H1 (cell line): ENCODE results near the gene PPP1R9A. TPM values are rescaled to one million over a fixed set of nuclear protein-coding genes. Genes with fewer than 3 reads are reported as not detected.

Source experiments
- CTCF ChIA-PET: fragments of 300-600 bp; sonication (Branson Sonifier 250); formaldehyde crosslinking; loops from one replicate; lab custom pipeline; 2021; ENCODE audit not compliant: partially characterized antibody; lab: Charles Lee
- POLR2A ChIA-PET: fragments of 300-600 bp; sonication (Branson Sonifier 250); formaldehyde crosslinking; loops from one replicate; lab custom pipeline; 2021; ENCODE audit warnings: inconsistent platforms; ENCODE audit not compliant: partially characterized antibody; lab: Charles Lee
- DNase-seq, 2 experiments: peaks; one replicate each; pipeline versions ENCODE4 v3.0.0 to v3.0.0-alpha.2; 2010 to 2022; ENCODE audit warnings: low spot score in 2 of 2, low read depth in 1 of 2, mixed read lengths in 1 of 2
- FAIRE-seq: peaks from 2 replicates; lab custom pipeline; 2011; peaks lifted over from hg19 to GRCh38; lab: Jason Lieb, UNC
- H2AFZ ChIP-seq: 2 replicates; pipeline ENCODE4 v1.8.1; 2012; ENCODE audit warnings: low read length, inconsistent platforms
- H2AK5ac ChIP-seq: 2 replicates; pipeline ENCODE4 v1.6.1; 2013; ENCODE audit warnings: low read depth, low read length
- H2BK120ac ChIP-seq: replicated peaks from 2 replicates; pipeline ENCODE3; 2013; ENCODE audit warnings: low read depth, low read length, inconsistent platforms
- H2BK12ac ChIP-seq: 2 replicates; pipeline ENCODE4 v1.6.1; 2013; ENCODE audit warnings: low read depth, low read length
- H2BK15ac ChIP-seq: 2 replicates; pipeline ENCODE4 v1.6.1; 2013; ENCODE audit warnings: low read length
- H2BK20ac ChIP-seq: 2 replicates; pipeline ENCODE4 v1.6.1; 2013; ENCODE audit warnings: low read length
- H2BK5ac ChIP-seq: 2 replicates; pipeline ENCODE4 v1.6.1; 2013; ENCODE audit warnings: low read depth, low read length
- H3K14ac ChIP-seq: 2 replicates; pipeline ENCODE4 v1.6.1; 2013; ENCODE audit warnings: inconsistent platforms; ENCODE audit not compliant: insufficient read length
- H3K18ac ChIP-seq: 2 replicates; pipeline ENCODE4 v1.6.1; 2013; ENCODE audit warnings: low read length; ENCODE audit errors: extremely low read depth
- H3K23ac ChIP-seq: 2 replicates; pipeline ENCODE4 v1.6.1; 2013; ENCODE audit warnings: inconsistent platforms; ENCODE audit not compliant: insufficient read length
- H3K23me2 ChIP-seq: 2 replicates; pipeline ENCODE4 v1.6.1; 2013; ENCODE audit warnings: low read depth, low read length
- H3K27ac ChIP-seq: 2 replicates; pipeline ENCODE4 v1.6.1; 2011; ENCODE audit warnings: low read depth, low read length, inconsistent platforms
- H3K27me3 ChIP-seq, 4 experiments: replicated peaks in 1 of 4; 1 replicate in 1 of 4; 2 replicates in 3 of 4; pipeline versions ENCODE4 v1.6.1 to v1.8.1; 2011 to 2013; ENCODE audit warnings: low read length in 3 of 4, mild to moderate bottlenecking in 3 of 4, inconsistent platforms in 2 of 4, mixed read lengths in 2 of 4, moderate library complexity in 1 of 4; ENCODE audit not compliant: control insufficient read depth in 3 of 4, insufficient read depth in 3 of 4; ENCODE audit errors: extremely low read depth in 1 of 4
- H3K36me3 ChIP-seq, 4 experiments: 2 replicates each; pipeline versions ENCODE4 v1.6.1 to v1.8.1; 2011 to 2013; ENCODE audit warnings: mild to moderate bottlenecking in 4 of 4, low read length in 3 of 4, moderate library complexity in 2 of 4, control low read depth in 1 of 4, inconsistent platforms in 1 of 4; ENCODE audit not compliant: insufficient read depth in 4 of 4, control insufficient read depth in 2 of 4
- H3K4ac ChIP-seq: replicated peaks from 2 replicates; pipeline ENCODE3; 2013; ENCODE audit warnings: low read length, low read depth, mixed read lengths, inconsistent platforms; ENCODE audit not compliant: insufficient read length
- H3K4me1 ChIP-seq, 4 experiments: replicated peaks in 1 of 4; 1 replicate in 1 of 4; 2 replicates in 3 of 4; pipeline versions ENCODE4 v1.6.1 to v1.8.1; 2011 to 2013; ENCODE audit warnings: low read length in 3 of 4, inconsistent platforms in 2 of 4, mixed read lengths in 1 of 4; ENCODE audit not compliant: insufficient read depth in 4 of 4, control insufficient read depth in 3 of 4
- H3K4me2 ChIP-seq, 2 experiments: 2 replicates each; pipeline versions ENCODE4 v1.6.1 to v1.8.1; 2011 to 2013; ENCODE audit warnings: low read depth in 2 of 2, low read length in 2 of 2, control low read depth in 1 of 2, inconsistent platforms in 1 of 2, mild to moderate bottlenecking in 1 of 2; ENCODE audit not compliant: insufficient read depth in 1 of 2
- H3K4me3 ChIP-seq, 4 experiments: fragments of 200-600, 300-600 bp in 1 of 4; sonication (generic), shearing (Covaris generic), sonication (Bioruptor Twin) in 1 of 4; 2 replicates each; pipeline versions ENCODE4 v1.5.1 to v1.8.1; 2011 to 2016; ENCODE audit warnings: low read length in 4 of 4, low read depth in 3 of 4, control low read depth in 2 of 4, inconsistent platforms in 2 of 4, mild to moderate bottlenecking in 2 of 4, mixed read lengths in 1 of 4, moderate library complexity in 1 of 4; ENCODE audit not compliant: insufficient read depth in 2 of 4; ENCODE audit errors: extremely low read depth in 1 of 4
- H3K56ac ChIP-seq: replicated peaks from 2 replicates; pipeline ENCODE3; 2013; ENCODE audit warnings: low read depth, mild to moderate bottlenecking, mixed read lengths, low read length, inconsistent platforms; ENCODE audit not compliant: insufficient read length
- H3K79me1 ChIP-seq: 2 replicates; pipeline ENCODE4 v1.6.1; 2013; ENCODE audit warnings: low read depth, low read length, control low read depth
- H3K79me2 ChIP-seq, 2 experiments: 2 replicates each; pipeline versions ENCODE4 v1.6.1 to v1.8.1; 2012 to 2013; ENCODE audit warnings: low read length in 2 of 2, mild to moderate bottlenecking in 2 of 2, inconsistent platforms in 1 of 2; ENCODE audit not compliant: insufficient read depth in 2 of 2, control insufficient read depth in 1 of 2
- H3K9ac ChIP-seq, 4 experiments: replicated peaks in 1 of 4; 1 replicate in 1 of 4; 2 replicates in 3 of 4; pipeline versions ENCODE4 v1.6.1 to v1.8.1; 2011 to 2013; ENCODE audit warnings: low read depth in 3 of 4, low read length in 3 of 4, control low read depth in 2 of 4, mild to moderate bottlenecking in 2 of 4, moderate library complexity in 2 of 4, inconsistent platforms in 1 of 4; ENCODE audit errors: extremely low read depth in 1 of 4
- H3K9me3 ChIP-seq, 2 experiments: 2 replicates each; pipeline versions ENCODE4 v1.6.1 to v1.8.1; 2012 to 2013; ENCODE audit warnings: mild to moderate bottlenecking in 2 of 2, moderate library complexity in 2 of 2, control low read depth in 1 of 2, inconsistent platforms in 1 of 2, low read depth in 1 of 2, low read length in 1 of 2, mixed read lengths in 1 of 2; ENCODE audit not compliant: insufficient read depth in 2 of 2
- H4K20me1 ChIP-seq, 2 experiments: replicated peaks in 1 of 2; 2 replicates each; pipeline versions ENCODE3 to v1.8.1; 2011 to 2013; ENCODE audit warnings: inconsistent platforms in 2 of 2, low read length in 2 of 2, mild to moderate bottlenecking in 1 of 2; ENCODE audit not compliant: insufficient read depth in 2 of 2, control insufficient read depth in 1 of 2
- H4K5ac ChIP-seq: 2 replicates; pipeline ENCODE4 v1.6.1; 2013; ENCODE audit warnings: low read length, low read depth, mixed read lengths, inconsistent platforms; ENCODE audit not compliant: insufficient read length
- H4K8ac ChIP-seq: 2 replicates; pipeline ENCODE4 v1.8.0; 2013; ENCODE audit warnings: mild to moderate bottlenecking, moderate library complexity, low read length, inconsistent platforms; ENCODE audit not compliant: insufficient read depth; ENCODE audit errors: extremely low read depth
- H4K91ac ChIP-seq: replicated peaks from 2 replicates; pipeline ENCODE3; 2013; ENCODE audit warnings: low read length, mixed read lengths, inconsistent platforms; ENCODE audit not compliant: insufficient read length
- CEBPB ChIP-seq: IDR thresholded peaks from 2 replicates; pipeline ENCODE4 v1.6.1; 2012; ENCODE audit warnings: low read depth, low read length
- HDAC6 ChIP-seq: IDR thresholded peaks from one replicate; pipeline ENCODE4 v1.7.1; 2012; ENCODE audit warnings: low read depth, mild to moderate bottlenecking, inconsistent platforms, low read length, moderate library complexity
- JUN ChIP-seq: IDR thresholded peaks from 2 replicates; pipeline ENCODE4 v1.6.1; 2011; ENCODE audit warnings: low read depth, mild to moderate bottlenecking, improper control_type of control experiment, low read length
- KDM1A ChIP-seq: fragments of 200-600, 300-600 bp; sonication (generic); IDR thresholded peaks from 2 replicates; pipeline ENCODE4 v1.7.1; 2016; ENCODE audit warnings: mild to moderate bottlenecking, low read length, borderline replicate concordance
- POLR2A ChIP-seq, 2 experiments: IDR thresholded peaks; 1 replicate in 1 of 2; 2 replicates in 1 of 2; pipeline ENCODE4 v1.6.1; 2011; ENCODE audit warnings: low read depth in 2 of 2, low read length in 2 of 2, mild to moderate bottlenecking in 2 of 2; ENCODE audit errors: control extremely low read depth in 1 of 2
- SIRT6 ChIP-seq: IDR thresholded peaks from one replicate; pipeline ENCODE4 v1.7.1; 2012; ENCODE audit warnings: low read length, inconsistent platforms
- TBP ChIP-seq: IDR thresholded peaks from 2 replicates; pipeline ENCODE4 v1.6.1; 2011; ENCODE audit warnings: low read depth, low read length, improper control_type of control experiment
- WGBS, 2 experiments: shearing (Covaris generic) in 1 of 2; methylation state at CpG; one replicate each; pipeline versions ENCODE4 v1.1.6 to v1.1.7; 2013 to 2015; ENCODE audit warnings: low lambda C conversion rate in 2 of 2, mixed read lengths in 2 of 2, inconsistent platforms in 1 of 2, low coverage in 1 of 2, missing lambda C conversion rate in 1 of 2; ENCODE audit not compliant: insufficient replicate concordance in 2 of 2, insufficient coverage in 1 of 2, insufficient read length in 1 of 2; ENCODE audit errors: extremely low coverage in 1 of 2, missing lambda C conversion rate in 1 of 2; 5-methylcytosine and 5-hydroxymethylcytosine counted together
- polyA plus RNA-seq, 7 experiments: library from polyadenylated mRNA; depleted of rRNA in 3 of 7; stranded (reverse) in 5 of 7; unstranded in 2 of 7; fragments of >200 nt in 5 of 7; fragments of 200-250 nt in 2 of 7; gene quantifications; 1 replicate in 5 of 7; 2 replicates in 1 of 7; 4 replicates in 1 of 7; pipeline versions ENCODE4 v1.2.1 to v1.2.3, GENCODE V29; 2011 to 2013; ENCODE audit warnings: missing spikeins in 2 of 7, mixed read lengths in 2 of 7
- total RNA-seq: library from RNA; stranded (reverse); fragmentation: NEBNext Ultra II Directional; extraction: Animal tissue kit (Norgen Biotek cat#: 25700); gene quantifications from 2 replicates; pipeline ENCODE4 v1.2.1, GENCODE V29; 2021

Gene PPP1R9A
- total and polyA plus RNA-seq, 2 of the 8 experiments (the other 6 are each of a cell fraction or from before 2014, with no cell fraction given), result 3.0 to 20.3 TPM

- Histone ChIP-seq H3K36me3 (no peaks in the 10 kb centered on the region), H4K20me1 (no peaks in the 10 kb centered on the region), H4K5ac (no peak overlapping the region), H3K4me1 (no peaks in the 10 kb centered on the region; a peak in 2 of 7 replicates), H4K91ac (no peak overlapping the region), H3K4ac (no peak overlapping the region), H2BK15ac (no peak overlapping the region), H3K4me3 (no peak overlapping the region), H3K79me2 (no peaks in the 10 kb centered on the region), H3K18ac (no peak overlapping the region), H2AFZ (no peak overlapping the region), H3K14ac (no peak overlapping the region), H4K8ac (no peak overlapping the region), H3K27ac (no peak overlapping the region), H3K9ac (no peak overlapping the region), H2AK5ac (no peak overlapping the region), H3K79me1 (no peaks in the 10 kb centered on the region), H3K4me2 (no peak overlapping the region), H3K27me3 (no peaks in the 10 kb centered on the region), H3K9me3 (no peaks in the 10 kb centered on the region), H2BK12ac (no peak overlapping the region), H2BK20ac (no peak overlapping the region), H2BK5ac (no peak overlapping the region), H3K56ac (no peak overlapping the region), H2BK120ac (no peak overlapping the region), H3K23ac (no peak overlapping the region), H3K23me2 (no peaks in the 10 kb centered on the region)
- no peak for TF ChIP-seq POLR2A (IDR thresholded peaks at IDR 0.05; ENCODE audit: control extremely low read depth in 1 of 2, low read depth in 2 of 2, low read length in 2 of 2)
- no peak for TF ChIP-seq TBP
- no peak for TF ChIP-seq JUN
- TF ChIP-seq HDAC6, result no peak
- no peak for TF ChIP-seq KDM1A
- no peak for TF ChIP-seq SIRT6
- no peak for TF ChIP-seq CEBPB
- FAIRE-seq, result no peak
- no peak for DNase-seq
- ChIA-PET POLR2A (no interaction called here), CTCF (interaction anchor here (0.7 to 1.3 kb wide), 3 partner anchors 17 to 345 kb away, joined by 3 to 4 read pairs (median 3); no protein-coding TSS in a partner anchor)
- 91% methylated on average over 3 of the region's 3 CpGs; no CpG with 5 or more reads in 1 of the 2 experiments for WGBS, 2 experiments
These were observed 5.4 kb upstream of the PPP1R9A start for GRCh38 chr7:94901981-94902380.
